ENCODE measurements around the gene CNDP2. TPM values are rescaled to one million over a fixed set of nuclear protein-coding genes. Genes with fewer than 3 reads are reported as not detected.
A peak's percentile ranks its signal among the peaks of the same experiment; 100 is the strongest.

Gene CNDP2
- total and polyA plus RNA-seq, 2 of the 13 experiments (the other 11 are each of a cell fraction or from before 2014, with no cell fraction given) = 64.7 to 80.8 TPM

DNA sequence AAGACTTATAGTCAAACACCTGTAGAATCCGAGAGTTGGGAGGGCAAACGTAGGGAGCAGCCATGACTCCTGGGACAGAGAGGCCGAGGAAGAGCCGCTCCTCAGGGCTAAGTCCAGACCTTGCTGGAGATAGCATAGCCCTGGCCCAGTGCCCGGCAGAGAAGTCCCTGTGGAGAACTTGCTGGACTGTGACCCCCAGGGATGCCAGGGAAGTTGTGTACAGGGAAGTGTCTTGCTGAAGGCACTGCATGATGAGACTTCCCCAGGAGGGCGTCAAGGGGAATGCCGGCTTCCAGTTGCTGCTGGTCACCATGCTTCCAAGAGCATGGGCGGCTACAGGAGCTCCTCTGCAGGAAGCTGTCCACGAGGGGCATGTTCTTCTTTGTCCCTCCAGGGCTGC, 29.6 kb downstream of the CNDP2 start:
- Histone ChIP-seq H3K4me3 (replicated peaks in 1 of 3; ENCODE audit: insufficient read depth in 1 of 3, low read depth in 2 of 3, low read length in 3 of 3) (no peak overlapping the region), H3K36me3 (replicated peaks in 1 of 2; ENCODE audit: control insufficient read depth in 1 of 2, insufficient read depth in 2 of 2, low read length in 2 of 2) (peaks cover 0 to 7% of the 10 kb centered on the region in 2 experiments; a peak in 2 of 5 replicates), H3K9me3 (ENCODE audit: low read length) (no peaks in the 10 kb centered on the region), H4K20me1 (ENCODE audit: insufficient read depth, low read length) (no peaks in the 10 kb centered on the region), H3K79me2 (ENCODE audit: insufficient read depth, low read length) (no peaks in the 10 kb centered on the region), H3K9ac (ENCODE audit: insufficient read depth, low read depth, low read length) (no peak overlapping the region), H2AFZ (ENCODE audit: low read length) (no peak overlapping the region), H3K4me1 (ENCODE audit: insufficient read depth, low read length) (peaks cover 7% of the 10 kb centered on the region; the same call in 1 of the 2 replicates), H3K27me3 (ENCODE audit: control insufficient read depth in 1 of 2, insufficient read depth in 2 of 2, low read length in 2 of 2) (0 out of 5 replicates have a peak, but pooled peaks cover 0 to under 1% of the 10 kb centered on the region in 2 experiments), H3K4me2 (ENCODE audit: low read depth, low read length) (no peak overlapping the region), H3K27ac (ENCODE audit: extremely low read length, insufficient read depth, low read length) (no peak overlapping the region)
- WGBS (ENCODE audit: low lambda C conversion rate) = 22% methylated on average over 4 of the region's 9 CpGs
- DNase-seq (ENCODE audit: low spot score) (no peak), ATAC-seq (peak; percentile 54), FAIRE-seq (no peak)
- BruUV-seq (replicated peaks) = no TSS peak
- POLR2A ChIA-PET = interaction anchor here (2.0 kb wide), 1 partner anchor 16 kb away, joined by 7 read pairs; no protein-coding TSS in a partner anchor
- TF ChIP-seq KMT2A (CRISPR knock-in tag; IDR thresholded peaks at IDR 0.05) (no peak), ZNF121 (CRISPR knock-in tag; IDR thresholded peaks at IDR 0.05) (no peak), HNRNPUL1 (IDR thresholded peaks at IDR 0.05; ENCODE audit: low read depth, low read length) (no peak), RELA (CRISPR knock-in tag; IDR thresholded peaks at IDR 0.05) (no peak), SOX6 (IDR thresholded peaks at IDR 0.05) (no peak), SOX6 (CRISPR knock-in tag; IDR thresholded peaks at IDR 0.05) (no peak), ZNF720 (CRISPR knock-in tag; IDR thresholded peaks at IDR 0.05) (no peak), SAFB2 (CRISPR knock-in tag; IDR thresholded peaks at IDR 0.05; ENCODE audit: borderline replicate concordance, low read depth) (no peak), CBFB (CRISPR knock-in tag; IDR thresholded peaks at IDR 0.05) (no peak)
- TF ChIP-seq, protein P1, sequence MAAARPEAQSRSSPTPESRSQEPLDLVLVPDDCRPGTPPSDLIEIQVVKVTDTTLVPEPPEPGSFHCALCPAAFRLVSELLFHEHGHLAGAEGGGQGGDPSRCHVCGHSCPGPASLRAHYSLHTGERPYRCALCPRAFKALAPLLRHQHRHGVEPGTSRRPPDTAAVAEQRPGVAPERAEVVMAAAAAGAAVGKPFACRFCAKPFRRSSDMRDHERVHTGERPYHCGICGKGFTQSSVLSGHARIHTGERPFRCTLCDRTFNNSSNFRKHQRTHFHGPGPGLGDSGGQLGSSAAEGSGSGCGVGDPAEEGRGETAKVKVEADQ (CRISPR knock-in tag; IDR thresholded peaks at IDR 0.05; ENCODE audit: borderline replicate concordance) = no peak
- TF ChIP-seq, protein P2, sequence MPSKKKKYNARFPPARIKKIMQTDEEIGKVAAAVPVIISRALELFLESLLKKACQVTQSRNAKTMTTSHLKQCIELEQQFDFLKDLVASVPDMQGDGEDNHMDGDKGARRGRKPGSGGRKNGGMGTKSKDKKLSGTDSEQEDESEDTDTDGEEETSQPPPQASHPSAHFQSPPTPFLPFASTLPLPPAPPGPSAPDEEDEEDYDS (CRISPR knock-in tag; IDR thresholded peaks at IDR 0.05) = no peak
- TF ChIP-seq, protein P3, sequence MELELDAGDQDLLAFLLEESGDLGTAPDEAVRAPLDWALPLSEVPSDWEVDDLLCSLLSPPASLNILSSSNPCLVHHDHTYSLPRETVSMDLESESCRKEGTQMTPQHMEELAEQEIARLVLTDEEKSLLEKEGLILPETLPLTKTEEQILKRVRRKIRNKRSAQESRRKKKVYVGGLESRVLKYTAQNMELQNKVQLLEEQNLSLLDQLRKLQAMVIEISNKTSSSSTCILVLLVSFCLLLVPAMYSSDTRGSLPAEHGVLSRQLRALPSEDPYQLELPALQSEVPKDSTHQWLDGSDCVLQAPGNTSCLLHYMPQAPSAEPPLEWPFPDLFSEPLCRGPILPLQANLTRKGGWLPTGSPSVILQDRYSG (CRISPR knock-in tag; IDR thresholded peaks at IDR 0.05) = no peak
- TF ChIP-seq, protein P4, sequence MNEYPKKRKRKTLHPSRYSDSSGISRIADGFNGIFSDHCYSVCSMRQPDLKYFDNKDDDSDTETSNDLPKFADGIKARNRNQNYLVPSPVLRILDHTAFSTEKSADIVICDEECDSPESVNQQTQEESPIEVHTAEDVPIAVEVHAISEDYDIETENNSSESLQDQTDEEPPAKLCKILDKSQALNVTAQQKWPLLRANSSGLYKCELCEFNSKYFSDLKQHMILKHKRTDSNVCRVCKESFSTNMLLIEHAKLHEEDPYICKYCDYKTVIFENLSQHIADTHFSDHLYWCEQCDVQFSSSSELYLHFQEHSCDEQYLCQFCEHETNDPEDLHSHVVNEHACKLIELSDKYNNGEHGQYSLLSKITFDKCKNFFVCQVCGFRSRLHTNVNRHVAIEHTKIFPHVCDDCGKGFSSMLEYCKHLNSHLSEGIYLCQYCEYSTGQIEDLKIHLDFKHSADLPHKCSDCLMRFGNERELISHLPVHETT (CRISPR knock-in tag; conservative IDR thresholded peaks at IDR 0.05) = no peak
- intact Hi-C loops (cut with micrococcal nuclease; ENCODE audit: unreplicated experiment) (no loop called here), in situ Hi-C loops (cut with HindIII; ENCODE audit: extremely low pct_ligation_motif_present, low pct_unique_long_range_greater_than_20kb) (no loop called here)
- CTCF ChIA-PET (ENCODE audit: low intra/inter-chr PET ratio, low total read pairs) = no interaction called here

Data from HepG2 (cell line).